ENCODE data around the gene DGKG. TPM values are rescaled to one million over a fixed set of nuclear protein-coding genes. Genes with fewer than 3 reads are reported as not detected.

DGKG gene
- total RNA-seq, 4 donors from 2014 or later = 1.3 to 5.7 (median 2.3) TPM

DNA sequence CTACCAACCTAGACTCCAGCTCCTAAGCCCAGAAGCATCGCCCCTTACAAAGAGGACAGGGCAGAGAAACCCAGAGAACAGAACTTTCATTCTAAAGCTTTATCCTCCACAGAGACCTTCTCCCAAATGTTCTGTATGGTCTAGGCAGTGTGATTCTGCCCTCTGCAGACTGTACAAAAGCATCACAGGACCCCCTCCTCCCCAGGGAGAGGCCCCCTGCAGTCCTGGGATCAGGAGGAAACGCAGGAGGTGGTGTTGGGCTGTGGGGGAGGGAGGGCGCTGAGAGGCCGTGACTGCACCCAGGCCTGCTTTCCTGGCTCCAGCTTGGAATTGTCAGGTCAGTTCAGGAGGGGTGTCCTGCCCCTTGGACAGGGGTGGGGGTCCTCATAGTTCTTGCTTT is 101.3 kb downstream of the DGKG start:
- H3K4me1 ChIP-seq = peaks cover 0 to 8% (median 0%) of the 10 kb centered on the region in 4 donors
- H3K4me3 ChIP-seq = no peak overlapping the region
- H3K27me3 ChIP-seq = no peaks in the 10 kb centered on the region
- TF ChIP-seq, protein P1, sequence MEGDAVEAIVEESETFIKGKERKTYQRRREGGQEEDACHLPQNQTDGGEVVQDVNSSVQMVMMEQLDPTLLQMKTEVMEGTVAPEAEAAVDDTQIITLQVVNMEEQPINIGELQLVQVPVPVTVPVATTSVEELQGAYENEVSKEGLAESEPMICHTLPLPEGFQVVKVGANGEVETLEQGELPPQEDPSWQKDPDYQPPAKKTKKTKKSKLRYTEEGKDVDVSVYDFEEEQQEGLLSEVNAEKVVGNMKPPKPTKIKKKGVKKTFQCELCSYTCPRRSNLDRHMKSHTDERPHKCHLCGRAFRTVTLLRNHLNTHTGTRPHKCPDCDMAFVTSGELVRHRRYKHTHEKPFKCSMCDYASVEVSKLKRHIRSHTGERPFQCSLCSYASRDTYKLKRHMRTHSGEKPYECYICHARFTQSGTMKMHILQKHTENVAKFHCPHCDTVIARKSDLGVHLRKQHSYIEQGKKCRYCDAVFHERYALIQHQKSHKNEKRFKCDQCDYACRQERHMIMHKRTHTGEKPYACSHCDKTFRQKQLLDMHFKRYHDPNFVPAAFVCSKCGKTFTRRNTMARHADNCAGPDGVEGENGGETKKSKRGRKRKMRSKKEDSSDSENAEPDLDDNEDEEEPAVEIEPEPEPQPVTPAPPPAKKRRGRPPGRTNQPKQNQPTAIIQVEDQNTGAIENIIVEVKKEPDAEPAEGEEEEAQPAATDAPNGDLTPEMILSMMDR (IDR thresholded peaks at IDR 0.05) = no peak
- TF ChIP-seq EP300 (IDR thresholded peaks at IDR 0.05) (no peak), POLR2A (IDR thresholded peaks at IDR 0.05) (no peak)
- no peak for DNase-seq (ENCODE audit: low spot score in 2 of 2)
- 60 to 81% methylated on average over 4 of the region's 4 CpGs for WGBS, 2 donors
- no peaks in the 10 kb centered on the region for H3K9me3 ChIP-seq
- no peak overlapping the region for H3K27ac ChIP-seq
- no peaks in the 10 kb centered on the region for H3K36me3 ChIP-seq

DNA sequence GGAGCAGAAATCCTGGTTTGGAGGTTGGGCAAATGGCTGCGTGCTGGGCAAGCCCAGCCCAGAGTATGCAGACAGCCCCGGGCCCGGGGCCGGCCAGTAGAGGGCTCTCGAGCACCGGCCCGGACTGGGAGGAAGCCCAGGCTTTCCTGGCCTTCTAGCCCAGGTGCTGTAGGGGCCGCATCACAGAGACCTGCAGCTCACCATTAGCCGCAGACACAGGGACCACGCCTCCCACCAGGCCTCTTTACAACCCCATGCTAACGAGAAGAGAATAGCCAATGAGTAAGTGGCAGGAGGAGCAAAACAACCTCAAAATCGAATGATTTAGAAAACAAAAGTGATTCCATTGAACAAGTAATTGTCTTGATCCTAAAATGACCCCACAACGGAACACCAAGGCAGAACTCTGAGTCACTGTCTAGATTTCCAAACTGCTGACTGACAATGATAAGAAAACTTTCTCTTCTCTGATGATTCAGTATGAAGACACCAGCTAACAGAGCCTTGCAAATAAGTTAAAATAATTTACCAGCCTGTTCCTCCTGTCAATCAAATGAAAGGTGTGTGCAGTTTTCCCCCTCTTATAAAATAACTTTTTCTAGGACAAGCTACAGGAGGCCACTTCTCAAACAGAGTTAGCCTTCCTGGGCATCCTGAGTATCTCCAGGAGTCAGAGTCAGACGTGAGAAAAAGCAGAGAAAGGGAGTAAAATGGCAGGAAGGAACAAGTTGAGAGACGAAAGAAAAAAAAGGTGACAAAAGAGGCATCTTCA is 102.2 kb downstream of the DGKG start:
- no peaks in the 10 kb centered on the region for H3K9me3 ChIP-seq
- WGBS, 2 donors = 22 to 24% methylated on average over 13 to 15 of the region's 15 CpGs
- H3K36me3 ChIP-seq = no peaks in the 10 kb centered on the region
- peaks cover 0 to 8% (median 0%) of the 10 kb centered on the region in 4 donors for H3K4me1 ChIP-seq
- TF ChIP-seq POLR2A (IDR thresholded peaks at IDR 0.05) (no peak), EP300 (IDR thresholded peaks at IDR 0.05) (no peak)
- TF ChIP-seq, protein P1 (IDR thresholded peaks at IDR 0.05) = peak; percentile 70 to 82 (median 76)
- peak; percentile 26 to 43 for DNase-seq (ENCODE audit: low spot score in 2 of 2)
- H3K27me3 ChIP-seq = no peaks in the 10 kb centered on the region
- H3K27ac ChIP-seq = no peak overlapping the region
- H3K4me3 ChIP-seq = no peak overlapping the region

DNA sequence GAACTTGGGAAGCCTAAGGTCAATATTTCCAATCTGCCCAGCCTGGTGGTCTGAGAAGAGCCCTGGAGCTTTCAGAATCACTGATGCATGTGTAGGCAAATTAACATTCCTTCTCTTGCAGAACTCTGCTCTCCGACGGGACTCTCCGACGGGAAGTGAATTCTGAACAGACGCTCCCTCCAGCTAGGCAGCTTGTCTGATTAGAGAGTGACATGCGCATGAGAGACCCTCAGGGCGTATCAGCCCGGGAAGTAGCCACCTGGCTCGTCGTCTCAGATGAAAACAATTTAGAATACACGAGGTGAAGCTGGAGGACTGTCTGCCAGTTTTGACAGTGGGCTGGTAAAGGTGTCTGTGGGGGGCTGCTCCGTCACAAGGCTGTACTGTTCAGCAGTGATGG is 103.1 kb downstream of the DGKG start:
- Histone ChIP-seq H3K9me3 (no peaks in the 10 kb centered on the region), H3K4me3 (no peak overlapping the region), H3K27me3 (no peaks in the 10 kb centered on the region), H3K36me3 (no peaks in the 10 kb centered on the region), H3K27ac (no peak overlapping the region), H3K4me1 (peaks cover 0 to 8% (median 0%) of the 10 kb centered on the region in 4 donors)
- WGBS, 2 donors = 43 to 46% methylated on average over 12 of the region's 12 CpGs
- TF ChIP-seq POLR2A (IDR thresholded peaks at IDR 0.05) (no peak), EP300 (IDR thresholded peaks at IDR 0.05) (no peak)
- TF ChIP-seq, protein P1 (IDR thresholded peaks at IDR 0.05) = no peak
- DNase-seq (ENCODE audit: low spot score in 2 of 2) = no peak

DNA sequence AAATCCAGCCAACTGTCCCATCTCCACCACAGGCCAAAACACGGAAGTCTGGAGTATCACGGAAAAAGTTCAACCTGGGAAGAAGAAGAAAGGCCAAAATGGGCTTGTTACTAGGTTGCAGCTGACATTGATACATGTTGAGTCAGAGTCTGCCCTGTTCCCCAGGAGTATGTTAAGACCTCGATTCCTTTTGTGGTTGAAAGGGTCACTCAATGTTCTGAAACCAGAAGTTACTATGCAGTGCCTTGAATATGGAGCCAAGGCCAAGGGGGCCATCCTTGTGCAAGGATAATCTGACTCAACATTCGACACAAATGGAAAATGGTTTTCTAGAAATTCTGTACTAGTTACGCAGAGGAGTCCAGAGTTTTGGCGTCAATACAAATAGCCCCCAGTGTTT is 104.2 kb downstream of the DGKG start:
- DNase-seq (ENCODE audit: low spot score in 2 of 2) = no peak
- Histone ChIP-seq H3K4me3 (no peak overlapping the region), H3K36me3 (no peaks in the 10 kb centered on the region), H3K4me1 (peaks cover 0 to 8% (median 0%) of the 10 kb centered on the region in 4 donors), H3K27me3 (no peaks in the 10 kb centered on the region), H3K9me3 (no peaks in the 10 kb centered on the region), H3K27ac (no peak overlapping the region)
- 70 to 81% methylated on average over 6 of the region's 6 CpGs for WGBS, 2 donors
- TF ChIP-seq, protein P1 (IDR thresholded peaks at IDR 0.05) = no peak
- no peak for TF ChIP-seq POLR2A (IDR thresholded peaks at IDR 0.05)
- no peak for TF ChIP-seq EP300 (IDR thresholded peaks at IDR 0.05)

DNA sequence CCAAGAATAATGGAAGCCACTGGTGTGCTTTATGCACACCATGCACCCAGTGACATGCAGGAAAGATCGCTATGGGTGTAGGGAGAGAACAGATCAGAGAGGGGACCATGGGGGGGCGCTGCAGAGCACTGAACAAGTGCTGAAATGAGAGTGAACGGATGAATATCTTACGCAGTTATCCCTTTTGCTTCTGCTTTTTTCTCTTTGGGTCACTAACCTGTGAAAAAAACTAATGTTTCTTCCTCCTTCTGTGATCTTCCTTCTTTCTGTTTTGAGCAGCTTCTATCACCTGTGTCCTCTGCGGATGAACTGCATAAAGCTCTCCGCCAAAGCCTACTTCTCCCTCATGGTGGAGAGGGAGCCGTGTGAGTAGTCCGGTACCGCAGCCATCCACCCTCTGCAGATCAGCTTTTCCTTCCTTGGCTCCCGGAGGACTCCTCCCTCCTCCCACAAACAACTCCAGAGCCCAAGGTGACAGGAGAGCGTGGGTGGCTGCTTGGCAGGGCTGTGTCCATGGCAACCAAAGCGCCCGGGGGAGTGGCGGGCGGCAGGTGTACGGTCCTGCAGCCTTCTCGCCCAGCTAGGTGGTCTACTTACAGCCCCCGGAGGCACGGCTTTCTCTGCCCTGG is 106.2 kb downstream of the DGKG start:
- H3K36me3 ChIP-seq = no peaks in the 10 kb centered on the region
- H3K27me3 ChIP-seq = no peaks in the 10 kb centered on the region
- no peak overlapping the region for H3K27ac ChIP-seq
- H3K9me3 ChIP-seq = no peaks in the 10 kb centered on the region
- no peak overlapping the region for H3K4me3 ChIP-seq
- H3K4me1 ChIP-seq = peaks cover 0 to 8% (median 0%) of the 10 kb centered on the region in 4 donors
- no peak for DNase-seq (ENCODE audit: low spot score in 2 of 2)
- no peak for TF ChIP-seq POLR2A (IDR thresholded peaks at IDR 0.05)
- TF ChIP-seq, protein P1 (IDR thresholded peaks at IDR 0.05) = peak in 1 of 5 experiments; percentile 19
- WGBS, 2 donors = 70 to 79% methylated on average over 19 of the region's 19 CpGs

Measured in tibial nerve (tissue), 4 donors.